Stimulated activated naive CD8-positive, alpha-beta T cell treated with anti-CD3 and anti-CD28 coated beads, Interleukin-15, amount 100 ng/mL, for 72 hours (primary cell): Measurements from ENCODE around the gene RAB6A.

ENCODE experiments used
- ATAC-seq: fragments of 150-1000 bp; cut with Tn5 transposase; 2 replicates; pipeline ENCODE4 v1.10.0; 2021; ENCODE audit warnings: mild to moderate bottlenecking, moderate library complexity
- DNase-seq, 2 donors: peaks; one replicate each; pipeline ENCODE4 v3.0.0; 2021 to 2022
- H3K27ac Mint-ChIP-seq, 2 donors: one replicate each; pipeline ENCODE4 v1.8.0; 2022; ENCODE audit warnings: mild to moderate bottlenecking in 2 of 2, mixed read lengths in 2 of 2, moderate library complexity in 2 of 2
- H3K27me3 Mint-ChIP-seq: one replicate; pipeline ENCODE4 v1.8.0; 2022; ENCODE audit warnings: mixed read lengths
- H3K4me1 Mint-ChIP-seq: one replicate; pipeline ENCODE4 v1.8.0; 2022; ENCODE audit warnings: mild to moderate bottlenecking, mixed read lengths
- H3K4me3 Mint-ChIP-seq, 2 donors: one replicate each; pipeline ENCODE4 v1.8.0; 2022; ENCODE audit warnings: mild to moderate bottlenecking in 2 of 2, mixed read lengths in 2 of 2, moderate library complexity in 1 of 2
- H3K9me3 Mint-ChIP-seq, 2 donors: one replicate each; pipeline ENCODE4 v1.8.0; 2022; ENCODE audit warnings: mixed read lengths in 2 of 2

The RAB6A gene

GRCh38 chr11:73660497-73661034 lies 100.3 kb downstream of the RAB6A start:
- ATAC-seq (peak; percentile 39), DNase-seq (no peak)
- Mint-ChIP-seq H3K27me3 (no peaks in the 10 kb centered on the region), H3K27ac (no peak overlapping the region), H3K9me3 (no peaks in the 10 kb centered on the region), H3K4me3 (peak overlapping the region; percentile 48 to 73), H3K4me1 (peaks cover 20% of the 10 kb centered on the region)

GRCh38 chr11:73659961-73660360 lies 100.9 kb downstream of the RAB6A start:
- peaks cover 20% of the 10 kb centered on the region for H3K4me1 Mint-ChIP-seq
- no peak overlapping the region for H3K27ac Mint-ChIP-seq
- H3K9me3 Mint-ChIP-seq, result no peaks in the 10 kb centered on the region
- DNase-seq (no peak), ATAC-seq (no peak)
- H3K27me3 Mint-ChIP-seq, result no peaks in the 10 kb centered on the region
- H3K4me3 Mint-ChIP-seq, result no peak overlapping the region

- Mint-ChIP-seq H3K4me3 (no peak overlapping the region), H3K4me1 (peaks cover 15% of the 10 kb centered on the region), H3K27ac (no peak overlapping the region), H3K9me3 (no peaks in the 10 kb centered on the region), H3K27me3 (no peaks in the 10 kb centered on the region)
- ATAC-seq, result no peak
- DNase-seq, result no peak
These were observed 103.9 kb downstream of the RAB6A start for GRCh38 chr11:73656985-73657384.

- H3K4me1 Mint-ChIP-seq, result peaks cover 6% of the 10 kb centered on the region
- H3K27me3 Mint-ChIP-seq, result no peaks in the 10 kb centered on the region
- ATAC-seq, result no peak
- H3K27ac Mint-ChIP-seq, result peak overlapping the region; percentile 14 to 28
- no peak for DNase-seq
- no peak overlapping the region for H3K4me3 Mint-ChIP-seq
- H3K9me3 Mint-ChIP-seq, result no peaks in the 10 kb centered on the region
These were observed 105.2 kb downstream of the RAB6A start for GRCh38 chr11:73655686-73656085.

GRCh38 chr11:73654482-73655021 lies 106.3 kb downstream of the RAB6A start:
- H3K9me3 Mint-ChIP-seq, result no peaks in the 10 kb centered on the region
- ATAC-seq (no peak), DNase-seq (no peak)
- no peak overlapping the region for H3K27ac Mint-ChIP-seq
- H3K4me1 Mint-ChIP-seq, result peaks cover 6% of the 10 kb centered on the region
- no peak overlapping the region for H3K4me3 Mint-ChIP-seq
- H3K27me3 Mint-ChIP-seq, result no peaks in the 10 kb centered on the region

GRCh38 chr11:73653996-73654395 lies 106.9 kb downstream of the RAB6A start:
- Mint-ChIP-seq H3K4me3 (no peak overlapping the region), H3K27ac (no peak overlapping the region), H3K9me3 (no peaks in the 10 kb centered on the region), H3K27me3 (no peaks in the 10 kb centered on the region), H3K4me1 (peaks cover 6% of the 10 kb centered on the region)
- no peak for ATAC-seq
- DNase-seq, result no peak

- H3K9me3 Mint-ChIP-seq, result no peaks in the 10 kb centered on the region
- H3K27ac Mint-ChIP-seq, result no peak overlapping the region
- H3K4me3 Mint-ChIP-seq, result no peak overlapping the region
- ATAC-seq (no peak), DNase-seq (no peak)
- peaks cover 8% of the 10 kb centered on the region for H3K4me1 Mint-ChIP-seq
- H3K27me3 Mint-ChIP-seq, result no peaks in the 10 kb centered on the region
These were observed 107.9 kb downstream of the RAB6A start for GRCh38 chr11:73652856-73653559.

GRCh38 chr11:73652046-73652730 lies 108.7 kb downstream of the RAB6A start:
- no peak overlapping the region for H3K4me3 Mint-ChIP-seq
- peaks cover 17% of the 10 kb centered on the region for H3K4me1 Mint-ChIP-seq
- DNase-seq, result no peak
- ATAC-seq, result no peak
- H3K9me3 Mint-ChIP-seq, result no peaks in the 10 kb centered on the region
- no peak overlapping the region for H3K27ac Mint-ChIP-seq
- no peaks in the 10 kb centered on the region for H3K27me3 Mint-ChIP-seq

- DNase-seq (no peak), ATAC-seq (no peak)
- H3K4me1 Mint-ChIP-seq, result peaks cover 22% of the 10 kb centered on the region
- no peaks in the 10 kb centered on the region for H3K27me3 Mint-ChIP-seq
- H3K4me3 Mint-ChIP-seq, result no peak overlapping the region
- H3K9me3 Mint-ChIP-seq, result no peaks in the 10 kb centered on the region
- peak overlapping the region in 1 of 2 donors; percentile 60 for H3K27ac Mint-ChIP-seq
These were observed 109.2 kb downstream of the RAB6A start for GRCh38 chr11:73651661-73652045.

GRCh38 chr11:73651252-73651651 lies 109.6 kb downstream of the RAB6A start:
- Mint-ChIP-seq H3K27me3 (no peaks in the 10 kb centered on the region), H3K9me3 (no peaks in the 10 kb centered on the region), H3K4me3 (no peak overlapping the region), H3K27ac (peak overlapping the region in 1 of 2 donors; percentile 20), H3K4me1 (peaks cover 25% of the 10 kb centered on the region)
- ATAC-seq (no peak), DNase-seq (no peak)

- DNase-seq (no peak), ATAC-seq (no peak)
- Mint-ChIP-seq H3K27me3 (no peaks in the 10 kb centered on the region), H3K4me1 (peaks cover 19% of the 10 kb centered on the region), H3K4me3 (no peak overlapping the region), H3K27ac (no peak overlapping the region), H3K9me3 (no peaks in the 10 kb centered on the region)
These were observed 110.5 kb downstream of the RAB6A start for GRCh38 chr11:73650400-73650799.

- ATAC-seq, result no peak
- peak overlapping the region in 1 of 2 donors; percentile 3 for H3K27ac Mint-ChIP-seq
- H3K4me1 Mint-ChIP-seq, result peaks cover 19% of the 10 kb centered on the region
These were observed 111.7 kb downstream of the RAB6A start for GRCh38 chr11:73649206-73649605.

GRCh38 chr11:73648571-73649046 lies 112.3 kb downstream of the RAB6A start:
- Mint-ChIP-seq H3K9me3 (no peaks in the 10 kb centered on the region), H3K4me3 (no peak overlapping the region), H3K27me3 (no peaks in the 10 kb centered on the region), H3K4me1 (peaks cover 19% of the 10 kb centered on the region), H3K27ac (no peak overlapping the region)
- ATAC-seq (no peak), DNase-seq (no peak)

More at GRCh38 chr11:73649206-73649605, 111.7 kb downstream of the RAB6A start:
- Mint-ChIP-seq H3K27me3 (no peaks in the 10 kb centered on the region), H3K9me3 (no peaks in the 10 kb centered on the region), H3K4me3 (no peak overlapping the region)
- no peak for DNase-seq

GRCh38 chr11:73648121-73648520 lies 112.8 kb downstream of the RAB6A start:
- Mint-ChIP-seq H3K4me1 (peaks cover 19% of the 10 kb centered on the region), H3K27ac (no peak overlapping the region), H3K27me3 (no peaks in the 10 kb centered on the region), H3K9me3 (no peaks in the 10 kb centered on the region), H3K4me3 (peak overlapping the region; percentile 82 to 90)
- DNase-seq, result no peak
- ATAC-seq, result no peak

- no peaks in the 10 kb centered on the region for H3K9me3 Mint-ChIP-seq
- peak; percentile 99 for ATAC-seq
These were observed 113.3 kb downstream of the RAB6A start for GRCh38 chr11:73647459-73648100.

More at GRCh38 chr11:73647459-73648100, 113.3 kb downstream of the RAB6A start:
- Mint-ChIP-seq H3K4me3 (peak overlapping the region; percentile 82 to 90), H3K27me3 (no peaks in the 10 kb centered on the region), H3K4me1 (peaks cover 19% of the 10 kb centered on the region), H3K27ac (peak overlapping the region in 1 of 2 donors; percentile 83)
- DNase-seq, result peak; percentile 91 to 94
